SH-SY5Y (cell line): ENCODE data around the gene CRY1.

Experiments used
- GATA2 ChIP-seq: IDR thresholded peaks from 2 replicates; pipeline ENCODE4 v1.6.1; 2011; ENCODE audit warnings: mild to moderate bottlenecking, low read depth, low read length
- GATA3 ChIP-seq: IDR thresholded peaks from 2 replicates; pipeline ENCODE4 v1.6.1; 2011; ENCODE audit warnings: low read depth, mild to moderate bottlenecking, low read length, moderate library complexity

CRY1 gene

GRCh38 chr12:106953352-106954250, 139.7 kb downstream of the CRY1 start:
- TF ChIP-seq GATA2 (no peak), GATA3 (no peak)

DNA sequence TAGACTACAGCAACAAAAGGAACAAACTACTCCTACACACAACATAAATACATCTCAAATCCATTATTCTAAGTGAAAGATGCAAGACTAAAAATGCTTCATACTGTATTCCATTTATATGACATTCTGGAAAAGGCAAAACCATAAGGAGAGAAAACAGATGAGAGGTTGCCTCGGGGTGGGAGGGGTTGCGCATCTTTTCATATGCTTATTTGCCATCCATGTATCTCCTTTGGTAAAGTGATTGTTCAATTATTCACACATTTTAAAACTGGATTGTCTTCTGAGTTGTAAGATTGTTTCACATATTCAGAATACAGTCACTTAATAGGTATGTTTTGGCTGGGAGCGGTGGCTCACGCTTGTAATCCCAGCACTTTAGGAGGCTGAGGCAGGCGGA, 142.8 kb downstream of the CRY1 start:
- TF ChIP-seq GATA3 = no peak

DNA sequence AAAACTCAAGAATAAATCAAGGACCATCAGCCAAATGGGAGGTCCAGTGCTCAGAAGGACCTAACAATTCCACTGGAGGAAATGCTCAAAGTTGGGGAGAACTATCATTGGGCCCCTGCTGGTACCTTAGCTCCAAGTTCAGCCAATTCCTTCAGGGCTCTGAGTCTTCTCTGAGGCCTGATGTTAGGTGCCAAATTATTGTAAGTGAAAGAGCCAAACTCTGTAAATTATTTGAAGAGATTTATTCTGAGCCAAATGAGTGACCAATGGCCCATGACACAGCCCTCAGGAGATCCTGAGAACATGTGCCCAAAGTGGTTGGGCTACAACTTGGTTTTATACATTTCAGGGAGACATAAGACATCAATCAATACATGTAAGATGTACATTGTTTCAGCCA, 145.9 kb downstream of the CRY1 start:
- TF ChIP-seq GATA3 = no peak
- no peak for TF ChIP-seq GATA2

- TF ChIP-seq GATA2 (no peak), GATA3 (no peak)
Observed at GRCh38 chr12:106945261-106945851, 148.0 kb downstream of the CRY1 start.

DNA sequence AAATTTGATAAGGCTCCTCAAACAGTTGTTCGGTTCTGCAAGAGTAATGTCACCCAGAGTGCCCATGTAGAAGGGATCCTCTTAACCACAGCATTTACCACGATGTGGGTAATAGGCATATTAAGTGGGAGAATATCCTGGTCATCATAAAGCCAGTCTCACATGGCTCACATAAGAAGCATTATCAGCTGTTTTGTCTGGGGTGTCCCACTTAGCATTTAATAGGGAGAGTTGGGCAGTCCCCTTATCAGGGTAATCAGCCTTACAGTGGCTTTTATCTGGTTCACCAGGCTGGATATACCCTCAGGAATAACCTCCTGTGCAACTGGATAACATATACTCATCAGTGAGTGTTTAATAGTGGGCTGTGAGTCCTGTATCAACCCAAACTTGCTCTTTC, 150.6 kb downstream of the CRY1 start:
- TF ChIP-seq GATA2 (no peak), GATA3 (no peak)

DNA sequence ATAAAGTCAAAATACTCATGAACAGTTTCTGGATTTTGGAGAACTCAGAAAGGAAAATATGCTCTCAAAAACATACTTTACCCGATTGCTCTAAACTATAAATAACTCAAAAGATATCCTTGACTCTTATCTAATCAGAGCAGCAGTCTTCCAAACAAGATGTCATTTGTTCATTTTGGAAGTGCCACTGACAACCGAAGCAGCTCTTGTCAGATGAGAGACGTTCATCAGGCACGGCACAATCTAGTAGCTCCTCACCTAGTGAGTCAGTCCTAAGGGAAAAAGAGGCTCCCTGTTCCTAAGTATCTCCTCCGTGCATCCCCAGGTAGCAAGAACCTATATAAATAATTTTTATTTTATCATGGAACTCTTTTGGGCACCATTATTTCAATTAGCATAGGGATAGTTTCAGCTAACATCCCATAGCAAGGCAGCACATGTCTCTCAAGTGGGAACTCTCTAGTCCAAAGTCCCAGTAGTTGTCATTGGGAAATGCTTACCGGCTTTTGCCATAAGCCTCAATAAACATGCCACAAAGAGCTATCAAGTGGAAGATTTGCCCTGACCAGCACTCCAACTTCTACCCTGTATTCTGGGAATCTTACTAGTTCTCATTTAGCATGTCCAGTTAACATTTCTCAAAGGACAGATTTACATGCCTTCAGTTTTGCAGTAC, 151.7 kb downstream of the CRY1 start:
- no peak for TF ChIP-seq GATA2
- no peak for TF ChIP-seq GATA3
